Stromal cell of bone marrow (primary cell): ENCODE measurements around the gene PKMYT1.
"Not testable (repeated sequence)": the region's sequence is repeated elsewhere in the genome, so short reads cannot be mapped to it uniquely, and the experiment has no call there.

Experiments
- DNase-seq: peaks from one replicate; pipeline ENCODE4 v3.0.0-alpha.2; 2012; ENCODE audit warnings: low read depth

Gene PKMYT1

DNA sequence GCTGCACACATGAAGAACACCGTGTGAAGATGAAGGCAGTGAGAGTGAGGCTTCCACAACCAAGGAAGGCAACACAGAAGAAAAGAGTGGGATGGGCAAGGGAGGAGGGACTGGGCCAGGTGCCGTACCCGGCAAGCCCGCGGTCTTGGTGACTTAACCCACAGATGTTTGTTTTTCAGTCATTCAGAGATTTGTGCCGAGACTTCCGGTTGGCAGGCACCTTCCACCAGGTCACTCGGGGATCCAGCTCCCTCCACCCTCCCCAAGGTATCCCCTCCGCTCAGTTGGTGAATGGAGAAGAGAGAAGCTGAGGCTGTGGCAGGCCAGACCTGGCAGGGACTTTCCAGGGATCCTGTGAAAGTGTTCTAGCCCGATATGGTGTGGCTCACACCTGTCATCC lies 21.0 kb downstream of the PKMYT1 start:
- DNase-seq: no peak

DNA sequence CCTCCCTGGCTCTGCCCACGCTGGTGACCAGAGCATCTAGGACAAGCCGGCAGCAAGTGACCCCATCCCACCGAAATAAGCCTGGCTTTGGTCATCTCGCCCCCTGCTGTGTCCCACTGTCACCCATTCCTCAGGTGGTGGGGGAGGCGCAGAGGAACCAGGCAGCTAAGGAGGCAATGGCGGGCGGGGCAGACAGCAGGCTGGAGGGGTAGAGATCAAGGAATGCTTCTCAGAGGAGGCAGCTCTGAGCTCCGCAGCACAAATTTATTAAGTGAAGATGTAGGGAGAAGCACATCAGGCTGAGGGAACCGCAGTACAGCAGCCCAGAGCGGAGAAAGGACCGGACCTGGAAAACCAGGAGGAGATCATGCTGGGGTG lies 23.7 kb downstream of the PKMYT1 start:
- DNase-seq: no peak

DNA sequence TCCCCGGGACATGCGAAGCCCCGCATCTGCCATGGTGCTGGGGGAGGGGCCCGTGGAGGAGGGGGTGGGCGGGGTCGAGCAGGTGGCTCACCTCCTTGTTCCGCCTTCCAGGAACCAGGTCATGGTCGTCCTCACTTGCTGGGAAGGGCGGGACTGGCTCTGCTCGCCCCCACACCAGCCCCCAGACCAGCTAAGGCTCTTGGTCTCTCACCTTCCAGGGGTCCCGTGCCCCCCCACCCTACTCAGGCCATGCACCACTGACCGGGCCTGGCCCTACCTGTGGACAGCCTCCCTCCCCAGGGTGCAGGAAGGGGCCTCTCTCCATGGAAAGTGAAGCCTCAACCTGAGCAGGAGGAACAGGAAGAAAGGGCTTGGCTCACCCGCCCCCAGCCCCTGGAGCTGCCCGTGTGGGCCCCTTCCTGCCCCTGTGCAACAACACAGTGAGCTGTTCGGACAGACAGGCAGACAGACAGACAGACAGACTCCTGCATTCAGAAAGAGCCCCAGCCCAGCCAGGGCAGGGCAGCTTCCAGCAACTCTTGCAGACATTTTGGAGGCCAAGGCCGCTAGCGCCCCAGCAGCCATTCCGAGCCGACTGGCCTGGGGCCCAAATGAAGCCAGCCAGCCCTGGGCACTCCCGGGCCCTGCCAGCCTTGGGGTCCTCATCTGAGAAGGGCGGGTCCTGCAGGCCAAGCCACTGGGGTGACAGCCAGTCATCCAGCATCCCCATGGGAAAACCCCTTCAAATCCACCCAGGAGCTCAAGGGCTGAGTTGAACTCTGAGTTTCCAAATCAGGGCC lies 24.3 kb downstream of the PKMYT1 start:
- no peak for DNase-seq

DNA sequence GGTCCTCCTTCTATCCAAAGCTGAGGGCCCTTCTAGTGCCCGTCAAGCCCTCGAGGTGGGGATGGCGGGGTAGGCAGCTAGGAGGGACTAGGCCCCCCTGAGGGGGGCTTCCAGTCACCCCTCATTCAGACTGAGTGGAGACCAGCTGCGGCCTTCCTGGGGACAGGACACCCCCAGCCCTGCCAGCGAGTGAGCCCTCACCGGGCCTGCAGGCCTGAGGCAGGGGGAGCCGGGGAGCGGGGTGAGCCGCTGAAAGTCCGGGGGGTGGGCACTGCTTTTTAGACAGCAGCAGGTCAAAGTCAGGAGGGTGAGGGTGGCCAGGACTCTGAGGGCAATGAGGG lies 24.8 kb downstream of the PKMYT1 start:
- DNase-seq: no peak

DNA sequence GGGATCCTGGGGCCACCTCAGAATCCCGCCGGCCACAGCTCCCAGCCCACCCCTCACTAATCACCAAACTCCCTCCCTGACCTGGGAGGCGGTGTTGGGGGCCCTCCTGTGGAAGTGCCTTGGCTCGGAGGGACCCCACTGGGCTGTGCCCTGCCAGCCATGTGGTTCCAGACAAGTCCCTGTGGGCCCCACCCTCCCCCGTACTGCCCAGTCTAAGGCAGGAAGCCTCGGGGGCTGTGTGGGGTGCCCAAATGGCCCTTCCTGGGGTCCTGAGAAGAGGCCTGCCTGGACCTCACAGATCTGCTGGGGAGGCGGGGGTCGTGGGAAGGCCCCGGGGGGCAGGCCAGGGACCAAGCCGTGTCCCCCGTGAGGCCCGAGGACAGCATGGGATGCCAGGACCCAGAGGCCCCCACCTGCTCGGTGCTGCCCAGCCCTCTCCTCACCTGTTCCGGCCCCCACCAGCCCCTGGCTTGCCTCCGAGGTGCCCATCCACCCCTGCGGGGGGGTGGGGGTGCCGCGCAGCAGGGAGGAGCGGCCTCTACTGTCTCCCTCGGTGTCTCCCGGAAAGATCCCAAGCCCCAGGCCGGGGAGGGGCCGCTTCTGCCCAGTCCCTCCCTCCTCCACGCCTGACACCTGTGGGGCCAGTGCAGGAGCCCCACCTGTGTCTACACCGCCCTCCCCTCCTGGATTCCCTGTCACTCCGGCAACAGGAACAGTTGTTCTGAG lies 25.4 kb downstream of the PKMYT1 start:
- DNase-seq: no peak

DNA sequence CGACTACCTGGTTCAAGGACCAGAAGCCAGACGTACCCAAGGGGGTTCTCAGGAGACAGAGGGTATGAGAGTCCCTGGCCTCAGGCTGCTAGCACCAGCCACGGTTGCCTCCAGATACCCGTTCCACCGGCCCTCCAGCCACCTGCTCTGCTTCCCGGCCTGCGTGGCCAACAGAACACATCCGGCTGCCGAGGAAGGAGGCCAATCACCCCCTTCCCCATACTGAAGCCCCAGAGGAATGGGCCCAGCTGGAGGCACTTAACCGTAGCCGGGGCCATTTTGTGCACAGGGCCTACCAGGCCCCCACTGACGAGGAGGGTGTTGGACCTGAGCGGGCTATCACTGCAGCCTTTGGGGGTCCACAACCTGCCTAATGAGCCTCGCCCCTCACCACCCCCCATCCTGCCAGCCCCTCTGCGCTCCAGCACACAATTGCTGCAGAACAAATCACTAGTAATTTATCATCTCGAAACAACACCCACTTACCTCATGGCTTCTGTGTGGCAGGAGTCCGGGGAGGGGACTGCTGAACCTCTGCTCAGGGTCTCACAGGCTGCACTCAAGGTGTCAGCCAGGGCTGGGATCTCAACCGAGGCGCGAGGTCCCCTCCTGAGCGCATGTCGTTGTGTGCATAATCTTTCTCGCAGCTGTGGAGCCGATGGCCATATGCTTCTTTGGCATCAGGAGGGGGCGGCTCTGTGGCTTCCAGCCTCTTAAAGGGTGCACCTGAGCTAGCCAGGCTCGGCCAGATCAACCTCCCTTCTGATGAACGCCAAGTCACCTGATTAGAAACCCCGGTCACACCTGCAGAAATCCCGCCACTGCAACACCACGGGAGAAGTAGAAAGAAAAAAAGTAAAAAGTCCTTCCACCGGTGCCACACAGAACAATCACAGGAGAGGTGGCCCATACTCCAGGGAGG lies 26.3 kb downstream of the PKMYT1 start:
- no peak for DNase-seq

DNA sequence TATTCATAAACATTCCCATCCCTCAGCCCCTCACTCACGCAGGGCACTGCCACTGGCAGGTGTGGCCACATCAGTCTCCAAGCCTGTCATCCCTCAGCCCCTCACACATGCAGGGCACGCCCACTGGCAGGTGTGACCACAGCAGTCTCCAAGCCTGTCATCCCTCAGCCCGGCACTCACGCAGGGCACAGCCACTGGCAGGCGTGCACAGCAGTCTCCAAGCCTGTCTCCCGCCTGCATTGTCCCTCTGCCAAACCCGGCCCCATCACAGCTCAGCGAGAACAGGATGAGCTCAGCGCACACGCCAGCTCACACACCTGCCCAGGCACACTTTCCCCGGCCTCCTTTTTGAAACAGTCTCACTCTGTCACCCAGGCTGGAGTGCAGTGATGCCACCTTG lies 27.6 kb downstream of the PKMYT1 start:
- no peak for DNase-seq

DNA sequence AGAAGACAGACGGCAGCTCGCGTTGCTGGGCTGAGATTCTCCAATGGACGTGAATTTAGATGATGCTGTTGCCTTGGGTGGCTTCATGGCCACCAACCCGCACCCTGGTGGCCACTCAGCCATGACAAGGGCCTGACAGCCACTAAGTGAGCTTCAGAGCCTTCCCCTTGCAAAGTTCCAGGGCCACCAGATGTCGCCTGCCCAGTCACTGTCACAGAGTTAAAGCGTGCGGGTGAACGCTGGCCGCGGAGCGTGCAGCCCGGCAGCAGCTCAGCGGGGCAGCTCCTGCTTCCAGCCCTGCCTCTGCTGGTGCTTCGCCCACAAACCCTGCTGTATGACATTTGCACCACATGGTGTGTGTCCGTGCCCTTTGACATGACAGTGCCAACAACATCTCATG lies 29.5 kb downstream of the PKMYT1 start:
- no peak for DNase-seq

DNA sequence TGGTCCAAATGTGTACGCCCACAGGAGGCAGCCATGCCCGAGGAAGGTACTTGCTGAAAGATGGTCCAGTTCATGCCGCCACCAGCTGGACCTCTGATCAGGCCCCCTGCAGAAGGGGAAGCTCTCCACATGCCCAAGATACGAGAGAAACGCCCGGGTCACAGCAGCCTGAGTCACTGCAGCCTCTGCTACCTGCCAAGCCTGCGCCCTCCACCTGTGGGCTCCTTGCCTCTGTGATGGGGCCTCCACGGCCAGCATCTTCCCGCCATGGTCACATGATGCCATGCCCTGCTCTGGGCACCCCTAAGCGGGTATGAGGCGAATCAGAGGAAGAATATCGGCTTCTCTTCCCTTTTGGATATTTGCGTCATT lies 29.9 kb downstream of the PKMYT1 start:
- DNase-seq: no peak

DNA sequence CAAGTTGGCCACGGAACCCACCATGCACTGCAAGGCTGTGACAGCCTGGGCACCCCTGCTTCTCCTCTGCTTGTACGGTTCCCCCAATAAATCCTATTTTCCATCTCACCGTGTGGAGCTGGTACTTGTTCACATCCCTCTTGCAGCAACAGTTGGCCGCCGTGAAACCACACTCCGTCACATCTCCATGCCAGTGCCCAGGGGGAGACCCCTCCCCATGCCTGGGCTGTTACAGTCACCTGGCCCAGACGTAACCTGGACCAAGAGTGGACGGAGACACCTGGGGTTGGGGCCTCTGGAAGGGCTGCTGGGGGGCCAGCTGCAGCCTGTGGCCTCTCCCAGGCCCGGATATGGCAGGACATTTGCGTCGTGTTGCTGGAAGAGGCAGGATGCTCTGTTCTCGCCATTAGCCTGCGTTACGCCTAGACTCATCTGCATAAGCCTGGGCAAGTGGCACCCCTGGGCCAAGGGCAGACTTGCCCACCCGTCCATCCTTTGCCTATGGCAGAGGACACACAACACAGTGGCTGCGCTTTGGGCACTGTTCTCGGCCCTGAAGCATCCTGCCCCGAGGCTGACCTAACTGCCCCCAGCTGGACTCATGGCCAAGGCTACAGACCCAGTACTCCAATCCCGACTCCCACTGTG lies 30.4 kb downstream of the PKMYT1 start:
- DNase-seq: no peak

DNA sequence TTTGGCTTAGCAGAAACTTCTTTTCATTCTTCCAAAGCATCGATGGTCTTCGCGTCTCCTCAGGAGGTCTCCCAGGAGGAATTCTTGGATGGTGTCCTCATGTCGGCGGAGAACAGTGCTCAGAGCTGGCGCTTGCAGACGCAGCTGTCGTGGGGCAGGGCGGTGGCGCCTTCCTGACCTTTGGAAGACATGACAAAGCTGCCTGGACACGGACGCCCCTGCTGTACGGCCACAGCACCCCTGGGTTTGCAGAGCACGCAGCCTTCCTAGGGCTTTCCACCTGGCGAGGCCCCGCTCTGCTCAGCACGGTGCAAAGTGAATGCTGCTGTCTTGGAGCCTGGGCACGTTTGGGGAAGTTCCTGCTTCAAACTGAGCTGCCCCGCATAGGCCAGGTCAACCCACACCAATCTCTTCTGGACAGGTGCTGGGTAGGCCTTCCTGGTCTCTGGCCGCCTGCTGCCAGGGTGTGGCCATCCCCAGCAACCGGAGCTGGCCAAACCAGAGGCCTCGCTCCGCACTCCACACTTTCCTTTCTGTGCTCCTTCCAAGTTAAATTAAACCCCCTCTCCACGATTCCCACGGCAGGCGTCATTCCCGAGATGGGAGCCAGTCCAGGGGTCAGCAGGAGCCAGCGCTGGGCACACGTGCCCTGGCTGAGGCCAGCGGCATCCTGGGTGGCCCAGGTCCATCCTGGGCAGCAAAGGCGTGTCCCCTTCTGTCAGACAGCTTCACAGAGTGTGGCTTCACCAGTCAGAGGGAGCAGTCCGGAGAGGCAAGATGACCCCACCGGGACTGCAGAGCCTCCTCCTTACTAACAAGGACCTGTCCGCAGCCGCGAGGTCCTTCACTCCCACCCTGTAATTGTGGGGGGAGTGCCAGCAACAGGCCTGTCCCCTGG lies 31.2 kb downstream of the PKMYT1 start:
- no peak for DNase-seq

DNA sequence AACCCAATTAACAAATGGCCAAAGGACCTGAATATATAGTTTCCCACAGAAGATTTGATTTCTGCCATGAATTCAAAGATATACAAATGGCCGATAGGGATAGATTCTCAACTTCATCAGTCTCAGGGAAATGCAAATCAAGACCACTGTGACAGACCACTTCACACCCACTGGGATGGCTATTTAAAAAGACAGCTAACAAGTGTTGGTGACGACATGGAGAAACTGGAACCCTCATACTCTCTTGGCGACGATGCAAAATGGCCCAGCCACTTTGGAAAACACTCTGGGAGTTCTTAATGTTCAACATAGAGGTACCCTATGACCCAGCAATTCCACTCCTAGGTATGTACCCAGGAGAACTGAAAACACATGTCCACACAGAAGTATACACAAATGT lies 33.6 kb downstream of the PKMYT1 start:
- DNase-seq: no peak

DNA sequence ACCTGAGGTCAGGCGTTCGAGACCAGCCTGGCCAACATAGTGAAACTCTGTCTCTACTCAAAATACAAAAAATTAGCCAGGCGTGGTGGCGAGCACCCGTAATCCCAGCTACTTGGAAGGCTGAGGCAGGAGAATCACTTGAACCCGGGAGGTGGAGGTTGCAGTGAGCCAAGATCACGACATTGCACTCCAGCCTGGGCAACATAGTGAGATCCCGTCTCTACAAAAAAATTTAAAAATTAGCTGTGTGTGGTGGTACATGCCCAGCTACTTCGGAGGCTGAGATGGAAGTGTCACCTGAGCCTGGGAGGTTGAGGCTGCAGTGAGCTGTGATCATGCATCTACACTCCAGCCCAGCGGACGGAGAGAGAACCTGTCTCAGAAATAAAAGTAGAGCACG lies 36.5 kb downstream of the PKMYT1 start:
- not testable (repeated sequence) for DNase-seq

DNA sequence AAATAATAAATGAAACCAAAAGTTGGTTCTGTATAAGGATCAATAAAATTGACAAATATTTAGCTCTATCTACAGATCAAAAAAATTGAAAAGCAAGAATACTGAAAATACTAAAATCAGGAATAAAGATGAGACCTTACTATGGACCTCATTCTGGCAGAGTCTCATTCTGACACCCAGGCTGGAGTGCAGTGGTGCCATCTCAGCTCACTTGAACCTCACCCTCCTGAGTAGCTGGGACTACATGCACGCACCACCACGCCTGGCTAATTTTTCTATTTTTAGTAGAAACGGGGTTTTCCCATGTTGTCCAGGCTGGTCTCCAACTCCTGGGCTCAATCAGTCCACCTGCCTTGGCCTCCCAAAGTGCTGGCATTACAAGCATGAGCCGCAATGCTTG lies 38.2 kb downstream of the PKMYT1 start:
- DNase-seq: no peak

DNA sequence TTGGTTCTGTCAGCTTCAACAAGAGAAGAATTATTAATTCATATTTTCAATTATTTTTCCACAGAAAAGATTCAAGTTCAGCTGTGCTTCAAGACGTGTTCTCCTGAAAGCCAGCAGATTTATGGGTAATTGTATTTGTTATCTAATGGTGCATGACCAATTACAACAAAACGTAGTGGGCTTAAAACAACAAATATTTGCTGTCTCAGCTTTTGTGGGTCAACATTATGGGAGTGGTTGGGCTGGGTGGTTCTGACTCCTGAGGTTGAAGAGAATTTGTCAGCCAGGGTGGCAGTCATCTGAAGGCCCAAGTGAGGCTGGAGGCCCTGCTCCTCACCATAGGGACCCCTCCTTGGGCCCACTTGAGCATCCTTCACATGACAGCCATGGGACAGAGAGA lies 40.3 kb downstream of the PKMYT1 start:
- DNase-seq: no peak

DNA sequence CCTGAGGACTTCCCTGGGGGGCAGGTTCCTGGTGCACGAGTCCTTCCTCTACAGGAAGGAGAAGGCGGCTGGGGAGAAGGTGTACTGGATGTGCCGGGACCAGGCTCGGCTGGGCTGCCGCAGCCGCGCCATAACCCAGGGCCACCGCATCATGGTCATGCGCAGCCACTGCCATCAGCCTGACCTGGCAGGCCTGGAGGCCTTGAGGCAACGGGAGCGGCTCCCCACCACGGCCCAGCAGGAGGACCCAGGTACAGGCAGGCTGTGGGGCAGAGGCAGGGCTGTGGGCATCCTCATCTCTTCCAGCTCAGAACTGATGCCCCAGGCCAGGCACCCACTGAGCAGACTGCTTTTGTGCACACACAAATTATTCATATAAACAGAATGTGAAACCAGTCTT lies 42.0 kb downstream of the PKMYT1 start:
- no peak for DNase-seq

DNA sequence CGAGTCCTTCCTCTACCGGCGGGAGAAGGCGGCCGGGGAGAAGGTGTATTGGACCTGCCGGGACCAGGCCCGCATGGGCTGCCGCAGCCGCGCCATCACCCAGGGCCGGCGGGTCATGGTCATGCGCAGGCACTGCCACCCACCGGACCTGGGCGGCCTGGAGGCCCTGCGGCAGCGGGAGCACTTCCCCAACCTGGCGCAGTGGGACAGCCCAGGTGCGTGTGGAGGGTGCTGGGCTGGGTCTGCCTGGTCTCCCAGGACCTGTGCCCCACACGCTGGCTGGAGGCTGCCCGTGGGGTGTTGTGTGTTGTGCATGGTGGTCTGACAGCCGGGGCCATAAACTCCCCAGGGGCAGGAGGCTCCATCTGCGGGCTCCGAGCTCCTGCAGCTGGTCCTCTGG lies 43.1 kb downstream of the PKMYT1 start:
- no peak for DNase-seq

DNA sequence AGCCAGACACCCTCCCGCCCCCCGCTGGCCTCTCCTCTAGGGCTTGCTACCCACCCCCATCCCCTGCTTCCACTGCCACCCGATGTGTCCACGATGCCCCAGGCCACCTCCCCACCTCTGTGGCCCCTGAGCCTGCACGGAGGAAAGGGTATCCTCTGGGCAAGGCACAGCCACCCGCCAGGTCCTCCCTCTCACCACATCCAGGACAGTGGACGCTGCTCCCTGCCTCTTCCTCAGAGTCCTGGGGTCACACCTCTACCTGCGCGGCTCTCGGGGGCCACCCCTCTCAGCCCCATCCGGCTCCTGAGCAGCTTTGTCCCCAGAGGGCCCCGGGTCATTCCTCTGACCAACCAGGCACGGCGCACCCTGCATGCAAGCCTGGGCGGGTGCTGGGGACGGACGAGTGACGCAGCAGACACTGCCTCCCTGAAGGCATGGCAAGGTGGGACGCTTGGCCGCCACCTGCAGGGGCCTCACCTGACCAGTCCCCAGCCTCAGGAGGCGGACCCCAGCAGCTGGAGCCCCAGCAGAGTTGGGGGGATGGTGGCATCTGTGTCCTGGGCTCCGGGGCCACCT lies 43.7 kb downstream of the PKMYT1 start:
- DNase-seq: no peak

DNA sequence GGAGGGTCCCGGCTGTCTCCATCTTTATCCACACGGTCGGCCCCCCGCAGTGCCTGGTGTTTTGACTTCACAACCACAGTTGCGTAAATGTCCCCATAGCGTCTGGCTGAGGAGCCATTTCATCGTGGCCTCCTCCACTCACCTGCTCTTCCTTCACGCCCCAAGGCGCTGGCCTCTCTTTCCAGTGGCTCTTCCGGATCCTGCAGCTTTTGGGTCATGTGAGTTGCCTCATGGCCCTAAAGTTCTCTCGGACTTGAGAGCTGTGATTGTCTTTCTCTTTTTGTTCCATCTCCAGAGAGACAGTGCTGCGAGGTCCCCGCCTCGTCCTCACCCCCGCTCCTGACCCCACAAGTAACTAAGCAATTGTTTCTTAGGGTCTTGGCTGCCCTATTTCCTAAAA lies 45.8 kb downstream of the PKMYT1 start:
- no peak for DNase-seq

DNA sequence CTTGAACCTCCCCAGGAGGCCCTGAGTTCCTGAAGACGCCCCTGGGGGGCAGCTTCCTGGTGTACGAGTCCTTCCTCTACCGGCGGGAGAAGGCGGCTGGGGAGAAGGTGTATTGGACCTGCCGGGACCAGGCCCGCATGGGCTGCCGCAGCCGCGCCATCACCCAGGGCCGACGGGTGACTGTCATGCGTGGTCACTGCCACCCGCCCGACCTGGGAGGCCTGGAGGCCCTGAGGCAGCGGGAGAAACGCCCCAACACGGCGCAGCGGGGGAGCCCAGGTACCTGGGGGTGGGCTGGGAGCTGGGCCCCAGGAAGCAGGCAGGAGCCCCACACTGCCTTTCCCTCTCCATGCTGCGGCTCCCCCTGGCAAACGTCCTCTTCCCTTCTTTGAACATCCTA lies 46.5 kb downstream of the PKMYT1 start:
- DNase-seq: no peak

DNA sequence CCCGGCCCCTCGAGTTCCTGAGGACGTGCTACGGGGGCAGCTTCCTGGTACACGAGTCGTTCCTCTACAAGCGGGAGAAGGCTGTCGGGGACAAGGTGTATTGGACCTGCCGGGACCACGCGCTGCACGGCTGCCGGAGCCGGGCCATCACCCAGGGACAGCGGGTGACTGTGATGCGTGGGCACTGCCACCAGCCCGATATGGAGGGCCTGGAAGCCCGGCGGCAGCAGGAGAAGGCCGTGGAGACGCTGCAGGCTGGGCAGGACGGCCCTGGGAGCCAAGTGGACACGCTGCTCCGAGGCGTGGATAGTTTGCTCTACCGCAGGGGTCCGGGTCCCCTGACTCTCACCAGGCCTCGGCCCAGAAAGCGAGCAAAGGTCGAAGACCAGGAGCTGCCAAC lies 47.1 kb downstream of the PKMYT1 start:
- no peak for DNase-seq
